ENCODE data around the gene ABHD5.

Gene ABHD5

GRCh38 chr3:43723121-43723734, 32.5 kb downstream of the ABHD5 start:
- WGBS, 2 experiments (ENCODE audit: insufficient coverage in 2 of 2), result 83 to 100% methylated on average over 1 of the region's 3 CpGs
- Histone ChIP-seq H3K27ac (ENCODE audit: low read depth, low read length, severe bottlenecking) (no peak overlapping the region), H3K9me3 (ENCODE audit: control insufficient read depth, low read length) (no peaks in the 10 kb centered on the region)

DNA sequence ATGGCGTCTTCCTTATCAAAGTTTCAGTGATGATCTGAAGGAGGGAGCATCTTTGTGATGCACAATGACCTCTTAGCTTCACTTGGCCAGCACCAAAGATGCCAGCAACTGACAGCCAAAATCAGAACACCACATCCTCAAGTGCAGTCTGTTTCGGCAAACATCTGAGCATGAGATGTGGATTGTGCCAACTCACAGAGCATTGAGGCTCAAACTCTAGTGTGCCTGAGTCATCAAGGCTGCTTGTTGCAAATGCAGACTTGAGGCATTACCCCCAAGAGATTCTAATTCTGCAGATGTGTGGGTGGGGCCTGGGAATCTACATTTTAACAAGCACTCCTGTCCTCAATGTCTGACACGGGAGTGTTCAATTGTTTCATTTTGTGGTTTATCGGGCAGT, 35.8 kb downstream of the ABHD5 start:
- 100% methylated on average over 1 of the region's 4 CpGs for WGBS, 2 experiments (ENCODE audit: insufficient coverage in 2 of 2)
- no peaks in the 10 kb centered on the region for H3K36me3 ChIP-seq (ENCODE audit: control insufficient read depth, insufficient read depth, low read length)
- H3K27ac ChIP-seq (ENCODE audit: low read depth, low read length, severe bottlenecking), result no peak overlapping the region
- no peaks in the 10 kb centered on the region for H3K4me1 ChIP-seq (ENCODE audit: control insufficient read depth, insufficient read depth, low read length, poor library complexity, severe bottlenecking)
- no peaks in the 10 kb centered on the region for H3K9me3 ChIP-seq (ENCODE audit: control insufficient read depth, low read length)
- H3K4me3 ChIP-seq (ENCODE audit: extremely low read depth, insufficient read depth, low read length, poor library complexity, severe bottlenecking), result no peak overlapping the region

More at GRCh38 chr3:43723121-43723734, 32.5 kb downstream of the ABHD5 start:
- Histone ChIP-seq H3K36me3 (ENCODE audit: control insufficient read depth, insufficient read depth, low read length) (peaks cover 8% of the 10 kb centered on the region), H3K4me3 (ENCODE audit: extremely low read depth, insufficient read depth, low read length, poor library complexity, severe bottlenecking) (no peak overlapping the region), H3K4me1 (ENCODE audit: control insufficient read depth, insufficient read depth, low read length, poor library complexity, severe bottlenecking) (no peaks in the 10 kb centered on the region)

GRCh38 chr3:43727930-43728329, 37.2 kb downstream of the ABHD5 start:
- Histone ChIP-seq H3K9me3 (ENCODE audit: control insufficient read depth, low read length) (no peaks in the 10 kb centered on the region), H3K36me3 (ENCODE audit: control insufficient read depth, insufficient read depth, low read length) (no peaks in the 10 kb centered on the region), H3K4me1 (ENCODE audit: control insufficient read depth, insufficient read depth, low read length, poor library complexity, severe bottlenecking) (no peaks in the 10 kb centered on the region), H3K27ac (ENCODE audit: low read depth, low read length, severe bottlenecking) (no peak overlapping the region), H3K4me3 (ENCODE audit: extremely low read depth, insufficient read depth, low read length, poor library complexity, severe bottlenecking) (no peak overlapping the region)
- WGBS, 2 experiments (ENCODE audit: insufficient coverage in 2 of 2), result 82 to 93% methylated on average over 3 of the region's 3 CpGs

DNA sequence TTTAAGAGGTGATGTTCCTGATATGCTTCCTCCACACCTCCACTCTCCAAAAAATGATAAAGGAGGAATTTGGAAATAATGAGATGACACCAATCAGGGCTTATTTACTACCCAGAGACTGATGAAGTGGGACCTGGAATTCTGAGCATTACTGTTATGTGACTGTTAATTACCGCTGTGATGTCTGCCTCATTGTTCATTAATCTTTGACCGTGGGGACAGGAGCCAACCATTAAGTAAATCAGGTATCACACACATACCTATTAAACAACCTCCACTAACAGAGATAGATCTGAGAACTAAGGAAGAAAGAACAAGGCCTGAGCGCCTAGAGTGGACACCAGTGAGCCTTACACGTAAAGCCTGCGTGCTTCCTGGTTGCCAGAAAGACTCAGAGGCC, 37.7 kb downstream of the ABHD5 start:
- H3K9me3 ChIP-seq (ENCODE audit: control insufficient read depth, low read length), result no peaks in the 10 kb centered on the region
- no peaks in the 10 kb centered on the region for H3K36me3 ChIP-seq (ENCODE audit: control insufficient read depth, insufficient read depth, low read length)
- WGBS, 2 experiments (ENCODE audit: insufficient coverage in 2 of 2), result 77 to 89% methylated on average over 3 of the region's 5 CpGs
- no peak overlapping the region for H3K27ac ChIP-seq (ENCODE audit: low read depth, low read length, severe bottlenecking)
- H3K4me1 ChIP-seq (ENCODE audit: control insufficient read depth, insufficient read depth, low read length, poor library complexity, severe bottlenecking), result no peaks in the 10 kb centered on the region
- no peak overlapping the region for H3K4me3 ChIP-seq (ENCODE audit: extremely low read depth, insufficient read depth, low read length, poor library complexity, severe bottlenecking)

DNA sequence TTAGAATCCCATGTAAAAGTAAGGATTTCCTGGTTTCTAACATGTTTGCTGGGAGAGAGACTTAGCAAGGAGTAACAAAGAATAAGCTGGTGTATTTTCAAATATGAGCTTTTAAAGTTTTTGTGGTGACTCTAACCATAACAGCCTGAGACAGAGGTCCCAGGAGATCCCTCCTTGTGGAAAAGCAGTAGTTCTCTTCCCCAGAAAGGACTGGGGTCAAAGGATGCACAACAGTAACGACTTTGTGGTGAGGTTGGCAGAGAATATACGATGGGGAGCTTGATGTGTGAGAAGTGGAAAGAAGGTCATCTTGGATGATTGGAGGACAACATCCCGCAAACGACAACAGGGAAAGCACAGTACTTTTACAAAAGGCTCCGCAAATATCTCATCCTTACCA, 38.2 kb downstream of the ABHD5 start:
- H3K36me3 ChIP-seq (ENCODE audit: control insufficient read depth, insufficient read depth, low read length), result no peaks in the 10 kb centered on the region
- WGBS, 2 experiments (ENCODE audit: insufficient coverage in 2 of 2), result 94 to 100% methylated on average over 2 of the region's 5 CpGs
- H3K4me1 ChIP-seq (ENCODE audit: control insufficient read depth, insufficient read depth, low read length, poor library complexity, severe bottlenecking), result no peaks in the 10 kb centered on the region
- no peak overlapping the region for H3K4me3 ChIP-seq (ENCODE audit: extremely low read depth, insufficient read depth, low read length, poor library complexity, severe bottlenecking)
- peak overlapping the region; percentile 10 for H3K27ac ChIP-seq (ENCODE audit: low read depth, low read length, severe bottlenecking)
- no peaks in the 10 kb centered on the region for H3K9me3 ChIP-seq (ENCODE audit: control insufficient read depth, low read length)

- no peaks in the 10 kb centered on the region for H3K4me1 ChIP-seq (ENCODE audit: control insufficient read depth, insufficient read depth, low read length, poor library complexity, severe bottlenecking)
- 83 to 100% methylated on average over 1 of the region's 1 CpG for WGBS, 2 experiments (ENCODE audit: insufficient coverage in 2 of 2)
- no peak overlapping the region for H3K4me3 ChIP-seq (ENCODE audit: extremely low read depth, insufficient read depth, low read length, poor library complexity, severe bottlenecking)
- H3K36me3 ChIP-seq (ENCODE audit: control insufficient read depth, insufficient read depth, low read length), result no peaks in the 10 kb centered on the region
- H3K9me3 ChIP-seq (ENCODE audit: control insufficient read depth, low read length), result no peaks in the 10 kb centered on the region
- H3K27ac ChIP-seq (ENCODE audit: low read depth, low read length, severe bottlenecking), result no peak overlapping the region
Measured at GRCh38 chr3:43729707-43730414, 39.1 kb downstream of the ABHD5 start.

GRCh38 chr3:43732747-43733425, 42.1 kb downstream of the ABHD5 start:
- Histone ChIP-seq H3K27ac (ENCODE audit: low read depth, low read length, severe bottlenecking) (no peak overlapping the region), H3K4me3 (ENCODE audit: extremely low read depth, insufficient read depth, low read length, poor library complexity, severe bottlenecking) (no peak overlapping the region), H3K4me1 (ENCODE audit: control insufficient read depth, insufficient read depth, low read length, poor library complexity, severe bottlenecking) (peaks cover 3% of the 10 kb centered on the region), H3K9me3 (ENCODE audit: control insufficient read depth, low read length) (no peaks in the 10 kb centered on the region), H3K36me3 (ENCODE audit: control insufficient read depth, insufficient read depth, low read length) (no peaks in the 10 kb centered on the region)
- 79 to 100% methylated on average over 3 to 5 of the region's 6 CpGs for WGBS, 2 experiments (ENCODE audit: insufficient coverage in 2 of 2)

- H3K27ac ChIP-seq (ENCODE audit: low read depth, low read length, severe bottlenecking), result no peak overlapping the region
Measured at GRCh38 chr3:43733459-43734384, 43.0 kb downstream of the ABHD5 start.

GRCh38 chr3:43734685-43735084, 43.9 kb downstream of the ABHD5 start:
- WGBS, 2 experiments (ENCODE audit: insufficient coverage in 2 of 2), result 95% methylated on average over 2 of the region's 2 CpGs; no CpG with 5 or more reads in 1 of the 2 experiments

More at GRCh38 chr3:43733459-43734384, 43.0 kb downstream of the ABHD5 start:
- Histone ChIP-seq H3K9me3 (ENCODE audit: control insufficient read depth, low read length) (no peaks in the 10 kb centered on the region), H3K4me3 (ENCODE audit: extremely low read depth, insufficient read depth, low read length, poor library complexity, severe bottlenecking) (no peak overlapping the region), H3K36me3 (ENCODE audit: control insufficient read depth, insufficient read depth, low read length) (no peaks in the 10 kb centered on the region), H3K4me1 (ENCODE audit: control insufficient read depth, insufficient read depth, low read length, poor library complexity, severe bottlenecking) (peaks cover 3% of the 10 kb centered on the region)
- WGBS, 2 experiments (ENCODE audit: insufficient coverage in 2 of 2), result 78 to 92% methylated on average over 3 to 4 of the region's 6 CpGs

GRCh38 chr3:43735618-43736017, 44.9 kb downstream of the ABHD5 start:
- Histone ChIP-seq H3K4me1 (ENCODE audit: control insufficient read depth, insufficient read depth, low read length, poor library complexity, severe bottlenecking) (peaks cover 3% of the 10 kb centered on the region), H3K36me3 (ENCODE audit: control insufficient read depth, insufficient read depth, low read length) (no peaks in the 10 kb centered on the region), H3K9me3 (ENCODE audit: control insufficient read depth, low read length) (no peaks in the 10 kb centered on the region), H3K4me3 (ENCODE audit: extremely low read depth, insufficient read depth, low read length, poor library complexity, severe bottlenecking) (no peak overlapping the region), H3K27ac (ENCODE audit: low read depth, low read length, severe bottlenecking) (no peak overlapping the region)
- 94% methylated on average over 2 of the region's 4 CpGs; no CpG with 5 or more reads in 1 of the 2 experiments for WGBS, 2 experiments (ENCODE audit: insufficient coverage in 2 of 2)

More at GRCh38 chr3:43734685-43735084, 43.9 kb downstream of the ABHD5 start:
- no peak overlapping the region for H3K27ac ChIP-seq (ENCODE audit: low read depth, low read length, severe bottlenecking)
- no peaks in the 10 kb centered on the region for H3K9me3 ChIP-seq (ENCODE audit: control insufficient read depth, low read length)
- no peak overlapping the region for H3K4me3 ChIP-seq (ENCODE audit: extremely low read depth, insufficient read depth, low read length, poor library complexity, severe bottlenecking)
- peaks cover 3% of the 10 kb centered on the region for H3K4me1 ChIP-seq (ENCODE audit: control insufficient read depth, insufficient read depth, low read length, poor library complexity, severe bottlenecking)
- no peaks in the 10 kb centered on the region for H3K36me3 ChIP-seq (ENCODE audit: control insufficient read depth, insufficient read depth, low read length)
